ENCODE data around the gene NLGN3.

Gene NLGN3

DNA sequence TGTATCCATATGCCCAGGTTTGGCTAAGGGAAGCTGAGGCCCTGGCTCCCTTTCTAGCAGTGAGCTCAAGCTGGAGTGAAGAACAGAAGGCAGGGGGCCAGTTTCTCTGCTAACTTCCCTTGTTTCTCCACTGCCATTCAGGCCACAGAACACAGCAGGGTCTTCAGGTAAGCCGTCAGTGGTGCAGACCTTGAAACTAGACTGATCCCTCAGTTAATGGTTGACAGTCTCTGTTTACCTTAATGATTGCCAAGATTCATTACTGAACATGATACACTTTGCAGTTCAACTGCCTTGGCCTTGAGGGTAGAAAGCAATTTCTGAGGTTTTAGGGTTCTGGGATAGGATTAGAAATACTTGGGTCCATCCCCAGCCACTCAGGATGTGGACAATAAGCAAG, 69.5 kb downstream of the NLGN3 start:
- no peak for DNase-seq (ENCODE audit: low read depth in 2 of 2)

- no peak for DNase-seq (ENCODE audit: low read depth in 2 of 2)
Measured at GRCh38 chrX:71214604-71215337, 70.1 kb downstream of the NLGN3 start.

DNA sequence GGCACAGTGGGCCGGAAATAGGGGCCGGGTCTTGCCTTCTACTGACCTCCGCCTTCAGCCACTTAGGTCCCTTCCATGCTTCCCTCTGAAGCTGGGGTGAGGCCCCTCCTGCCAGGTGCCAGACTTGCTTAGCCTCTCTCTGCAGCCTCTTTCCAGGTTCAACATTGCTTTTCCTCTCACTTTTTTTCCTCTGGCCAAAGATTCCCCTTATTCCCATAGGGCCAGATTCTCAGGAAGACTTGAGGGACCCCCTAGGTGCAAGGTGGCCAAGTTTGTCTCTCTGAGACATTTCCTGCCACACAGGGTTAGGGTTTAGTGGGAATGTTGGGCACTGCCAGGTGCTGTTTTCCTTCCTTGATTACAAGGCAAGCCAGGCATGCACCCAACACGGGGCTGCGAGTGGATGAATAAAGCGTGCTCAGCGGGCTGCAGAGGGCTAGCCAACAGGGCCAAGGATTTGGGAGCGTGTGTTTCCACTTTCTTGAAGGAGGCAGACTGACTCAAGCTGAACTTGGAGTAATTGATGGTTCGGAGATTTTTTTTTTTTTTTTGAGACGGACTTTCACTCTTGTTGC, 70.8 kb downstream of the NLGN3 start:
- no peak for DNase-seq (ENCODE audit: low read depth in 2 of 2)

DNA sequence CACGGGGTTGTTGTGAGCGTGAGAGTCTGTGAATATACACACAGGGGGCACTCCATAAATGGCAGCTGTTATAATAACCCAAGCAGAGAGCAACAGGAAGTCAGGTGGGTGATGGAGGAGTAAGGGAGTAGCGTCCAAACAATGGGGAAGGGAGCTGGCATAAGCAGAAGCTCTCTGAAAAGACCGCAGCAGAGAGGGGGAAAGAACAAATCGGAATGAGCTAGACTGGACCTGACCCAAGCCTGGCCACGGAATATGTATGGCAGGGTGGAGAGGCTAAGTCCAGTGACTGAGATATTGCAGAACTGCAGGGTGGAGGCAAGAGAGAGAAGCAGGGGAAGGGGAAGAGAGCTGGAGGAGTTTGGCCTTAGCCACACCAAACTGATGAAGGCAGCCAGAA, 71.8 kb downstream of the NLGN3 start:
- no peak for DNase-seq (ENCODE audit: low read depth in 2 of 2)

- no peak for DNase-seq (ENCODE audit: low read depth in 2 of 2)
Measured at GRCh38 chrX:71217298-71217697, 72.7 kb downstream of the NLGN3 start.
